HG03060 (cell line): ENCODE measurements around the gene POLE.
A peak's percentile ranks its signal among the peaks of the same experiment; 100 is the strongest.

ENCODE experiments used
- ATAC-seq: cut with Tn5 transposase; IDR thresholded peaks from one replicate; pipeline ENCODE4 v1.9.1; 2021; ENCODE audit warnings: low read depth, moderate number of reproducible peaks; ENCODE audit not compliant: unreplicated experiment

The POLE gene, protein sequence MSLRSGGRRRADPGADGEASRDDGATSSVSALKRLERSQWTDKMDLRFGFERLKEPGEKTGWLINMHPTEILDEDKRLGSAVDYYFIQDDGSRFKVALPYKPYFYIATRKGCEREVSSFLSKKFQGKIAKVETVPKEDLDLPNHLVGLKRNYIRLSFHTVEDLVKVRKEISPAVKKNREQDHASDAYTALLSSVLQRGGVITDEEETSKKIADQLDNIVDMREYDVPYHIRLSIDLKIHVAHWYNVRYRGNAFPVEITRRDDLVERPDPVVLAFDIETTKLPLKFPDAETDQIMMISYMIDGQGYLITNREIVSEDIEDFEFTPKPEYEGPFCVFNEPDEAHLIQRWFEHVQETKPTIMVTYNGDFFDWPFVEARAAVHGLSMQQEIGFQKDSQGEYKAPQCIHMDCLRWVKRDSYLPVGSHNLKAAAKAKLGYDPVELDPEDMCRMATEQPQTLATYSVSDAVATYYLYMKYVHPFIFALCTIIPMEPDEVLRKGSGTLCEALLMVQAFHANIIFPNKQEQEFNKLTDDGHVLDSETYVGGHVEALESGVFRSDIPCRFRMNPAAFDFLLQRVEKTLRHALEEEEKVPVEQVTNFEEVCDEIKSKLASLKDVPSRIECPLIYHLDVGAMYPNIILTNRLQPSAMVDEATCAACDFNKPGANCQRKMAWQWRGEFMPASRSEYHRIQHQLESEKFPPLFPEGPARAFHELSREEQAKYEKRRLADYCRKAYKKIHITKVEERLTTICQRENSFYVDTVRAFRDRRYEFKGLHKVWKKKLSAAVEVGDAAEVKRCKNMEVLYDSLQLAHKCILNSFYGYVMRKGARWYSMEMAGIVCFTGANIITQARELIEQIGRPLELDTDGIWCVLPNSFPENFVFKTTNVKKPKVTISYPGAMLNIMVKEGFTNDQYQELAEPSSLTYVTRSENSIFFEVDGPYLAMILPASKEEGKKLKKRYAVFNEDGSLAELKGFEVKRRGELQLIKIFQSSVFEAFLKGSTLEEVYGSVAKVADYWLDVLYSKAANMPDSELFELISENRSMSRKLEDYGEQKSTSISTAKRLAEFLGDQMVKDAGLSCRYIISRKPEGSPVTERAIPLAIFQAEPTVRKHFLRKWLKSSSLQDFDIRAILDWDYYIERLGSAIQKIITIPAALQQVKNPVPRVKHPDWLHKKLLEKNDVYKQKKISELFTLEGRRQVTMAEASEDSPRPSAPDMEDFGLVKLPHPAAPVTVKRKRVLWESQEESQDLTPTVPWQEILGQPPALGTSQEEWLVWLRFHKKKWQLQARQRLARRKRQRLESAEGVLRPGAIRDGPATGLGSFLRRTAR (N-terminal part only)

DNA sequence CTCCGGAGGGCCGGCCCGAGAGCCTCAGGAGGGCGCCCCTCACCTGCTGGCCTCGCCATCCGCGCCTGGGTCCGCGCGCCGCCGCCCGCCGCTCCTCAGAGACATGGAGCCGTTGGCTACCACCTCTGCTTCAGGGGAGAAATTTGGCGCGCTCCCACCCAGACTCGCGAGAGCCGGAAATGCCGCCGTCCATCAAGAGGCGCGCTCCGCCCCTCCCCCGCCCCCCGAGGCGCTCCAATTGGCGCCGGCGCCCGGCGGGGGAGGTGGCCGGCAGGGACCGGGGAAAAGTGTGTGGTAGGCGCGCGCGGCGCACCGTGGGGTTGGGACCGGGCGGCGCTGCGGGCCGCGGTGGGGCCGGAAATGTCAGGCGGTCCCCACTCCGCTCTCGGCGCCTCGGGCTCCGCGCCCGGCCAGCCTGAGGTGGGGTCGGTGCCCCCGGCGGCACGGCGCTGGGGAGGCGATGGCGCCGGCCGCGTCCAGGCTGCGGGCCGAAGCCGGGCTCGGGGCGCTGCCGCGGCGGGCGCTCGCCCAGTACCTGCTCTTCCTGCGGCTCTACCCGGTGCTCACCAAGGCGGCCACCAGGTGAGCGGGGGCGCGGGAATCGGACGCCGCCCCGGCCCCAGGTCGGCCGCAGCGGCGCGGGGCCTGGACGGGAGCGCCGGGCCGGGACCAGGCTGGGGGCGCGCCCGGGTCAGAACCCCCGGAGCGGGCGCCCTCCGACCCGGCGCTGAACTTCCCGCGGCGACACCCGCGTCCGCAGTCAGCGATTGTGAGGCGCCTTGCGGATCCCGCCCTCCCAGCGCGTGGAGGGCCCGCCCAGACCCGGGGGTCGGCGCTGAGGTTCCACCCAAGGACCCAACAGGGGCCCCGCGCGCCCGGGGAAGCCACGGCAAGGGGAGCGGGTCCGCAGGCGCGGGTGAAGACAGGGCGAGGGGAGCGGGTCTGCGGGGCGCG, at the start of gene POLE, which contains the start of gene PXMP2:
TSS of gene POLE (minus strand) at position 132 of the 954 bp plus-strand sequence. CDS start at position 105, 27 bp downstream.
TSS of gene PXMP2 (plus strand) at position 377 of the 954 bp plus-strand sequence. CDS start at position 461, 84 bp downstream.
- ATAC-seq, result peak; percentile 81

DNA sequence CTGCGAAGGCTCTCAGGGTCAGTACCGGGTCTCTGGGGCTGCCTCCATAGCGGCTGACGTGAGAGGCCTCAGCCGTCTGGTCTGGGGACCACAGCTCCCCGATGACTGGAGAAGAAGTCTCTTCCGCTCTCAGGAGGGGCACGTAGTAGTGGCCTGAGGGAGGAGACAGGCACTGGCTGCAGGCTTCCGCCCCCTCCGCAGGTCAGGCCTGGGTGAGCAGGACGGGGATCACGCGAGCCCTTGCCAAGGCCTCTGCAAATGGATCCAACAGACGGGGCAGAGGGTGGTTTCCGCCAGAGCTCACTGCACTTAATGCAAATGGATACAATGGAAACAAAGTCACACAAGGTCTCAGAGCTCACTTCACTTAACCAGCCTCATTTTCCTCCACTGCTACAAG, 49.8 kb upstream of the POLE start:
- no peak for ATAC-seq

DNA sequence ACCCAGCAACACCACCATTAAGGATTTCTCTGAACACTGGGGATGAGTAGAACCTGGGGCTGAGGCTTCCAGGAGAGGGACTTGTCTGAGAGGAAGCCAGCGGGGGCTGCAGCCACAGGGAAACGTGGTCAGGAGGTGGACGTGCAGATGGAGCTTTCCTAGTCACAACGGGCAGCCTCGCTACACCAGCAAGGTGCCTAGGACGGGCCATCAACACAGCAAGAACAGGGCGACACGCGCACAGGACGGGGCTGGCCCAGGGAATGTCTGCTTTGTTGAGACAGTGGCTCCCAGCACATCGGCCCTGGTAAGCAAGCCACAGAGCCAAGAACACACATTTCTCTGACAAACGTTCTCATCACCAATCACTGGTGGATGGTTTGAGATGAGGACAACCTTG, 49.2 kb upstream of the POLE start:
- ATAC-seq, result no peak

DNA sequence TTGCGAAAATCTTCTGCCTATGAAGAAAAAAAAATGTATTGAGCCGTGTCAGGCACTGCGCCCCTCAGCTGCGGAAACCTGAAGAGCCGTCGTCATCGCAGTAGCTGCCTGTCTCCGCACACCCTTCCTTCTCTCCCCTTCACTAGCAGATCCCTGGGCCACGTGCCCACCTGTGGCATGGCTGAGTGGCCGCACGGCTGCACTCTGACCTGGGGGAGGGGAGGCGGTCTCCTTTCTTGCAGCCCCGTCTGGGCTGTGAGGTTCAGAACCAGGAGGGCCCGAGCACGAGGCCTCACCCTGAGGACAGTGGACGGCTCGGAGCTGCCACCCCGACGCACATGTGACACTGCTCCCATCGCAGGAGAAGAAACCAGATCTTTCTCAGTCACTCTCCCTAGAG, 48.4 kb upstream of the POLE start:
- ATAC-seq, result no peak

DNA sequence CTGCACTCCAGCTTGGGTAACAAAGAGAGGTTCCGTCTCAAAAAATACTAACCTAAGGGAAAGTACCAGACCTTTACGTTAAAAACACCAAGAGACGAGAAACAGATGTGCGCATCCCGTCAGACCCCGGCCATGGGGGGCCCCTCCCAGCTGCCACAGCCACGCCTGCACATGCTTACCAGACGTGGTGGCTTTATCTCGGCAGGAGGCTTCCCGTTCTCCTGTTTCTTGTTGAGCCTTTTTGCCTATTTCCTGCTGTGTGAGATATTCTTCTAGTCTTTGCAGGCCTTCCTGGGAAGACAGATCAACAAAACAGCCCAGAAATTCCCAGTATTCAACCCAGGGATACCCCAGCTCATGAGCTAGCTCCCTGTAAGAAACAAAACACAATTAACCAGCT, 47.1 kb upstream of the POLE start:
- no peak for ATAC-seq

DNA sequence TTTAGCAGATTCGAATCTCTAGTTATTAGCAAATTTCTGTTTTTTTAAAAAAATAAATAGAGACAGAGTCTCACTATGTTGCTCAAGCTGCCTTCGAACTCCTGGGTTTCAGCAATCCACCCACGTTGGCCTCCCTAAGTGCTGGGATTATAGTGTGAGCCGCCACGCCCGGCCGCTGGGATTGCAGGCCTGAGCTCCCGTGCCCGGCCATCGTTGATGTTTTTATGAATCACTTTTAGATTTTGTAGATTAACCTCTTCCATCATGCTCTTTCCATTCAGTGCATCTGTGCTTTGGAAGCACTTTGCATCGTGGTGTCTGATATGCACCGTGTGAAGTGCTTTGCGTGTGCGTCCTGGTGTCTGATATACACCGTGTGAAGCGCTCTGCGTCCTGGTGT, 44.4 kb upstream of the POLE start:
- no peak for ATAC-seq

DNA sequence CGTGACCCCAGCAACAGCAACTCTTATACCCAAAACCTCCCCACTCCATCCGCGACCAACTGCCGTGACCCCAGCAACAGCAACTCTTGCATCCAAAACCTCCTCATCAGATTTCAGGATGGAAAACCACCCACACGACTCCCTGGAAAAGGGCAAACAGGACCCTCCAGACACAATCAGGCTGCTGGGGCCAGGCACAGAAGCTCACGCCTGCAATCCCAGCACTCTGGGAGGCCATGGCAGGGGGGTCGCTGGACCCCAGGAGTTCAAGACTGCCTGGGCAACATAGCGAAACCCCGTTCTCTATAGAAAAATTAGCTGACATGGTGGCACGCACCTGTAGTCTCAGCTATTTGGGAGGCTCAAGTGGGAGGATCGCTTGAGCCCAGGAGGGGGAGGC, 43.2 kb upstream of the POLE start:
- ATAC-seq, result no peak

DNA sequence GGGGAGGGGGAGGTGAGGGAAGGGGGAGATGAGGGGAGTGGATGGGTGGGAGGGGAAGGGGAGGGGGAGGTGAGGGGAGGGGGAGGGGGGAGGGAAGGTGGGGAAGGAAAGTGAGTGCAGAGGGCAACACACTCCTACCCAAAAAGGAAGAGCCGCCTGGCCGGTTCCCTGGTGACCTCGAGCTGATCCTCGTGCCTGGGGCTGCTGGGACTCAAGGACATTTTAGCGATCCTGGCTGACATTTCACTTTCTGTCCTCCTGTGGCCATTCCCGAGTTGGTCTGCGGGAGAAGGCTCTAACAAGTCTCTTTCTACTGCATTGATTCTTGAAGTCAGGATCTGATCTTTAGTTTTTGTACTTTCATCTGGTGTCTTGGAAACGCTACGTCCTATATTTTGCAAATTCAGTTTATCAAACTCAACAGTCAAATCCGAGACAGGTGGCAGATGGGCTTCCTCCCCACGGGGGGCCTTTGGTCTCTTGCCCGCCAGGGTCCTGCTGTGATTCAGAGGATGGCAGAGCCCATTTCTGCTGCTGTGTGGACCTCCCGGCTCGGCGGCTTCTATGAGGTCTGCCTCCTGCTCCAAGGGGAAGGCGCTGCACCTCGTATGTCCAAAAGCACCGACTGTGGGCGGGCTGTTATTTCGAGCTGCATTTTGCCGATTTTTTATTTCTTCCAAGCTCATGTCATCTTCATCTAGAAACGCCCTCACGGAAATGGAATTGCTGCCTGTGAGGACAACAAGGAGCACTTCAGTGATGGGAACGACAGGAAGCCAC, 42.6 kb upstream of the POLE start:
- ATAC-seq, result no peak

DNA sequence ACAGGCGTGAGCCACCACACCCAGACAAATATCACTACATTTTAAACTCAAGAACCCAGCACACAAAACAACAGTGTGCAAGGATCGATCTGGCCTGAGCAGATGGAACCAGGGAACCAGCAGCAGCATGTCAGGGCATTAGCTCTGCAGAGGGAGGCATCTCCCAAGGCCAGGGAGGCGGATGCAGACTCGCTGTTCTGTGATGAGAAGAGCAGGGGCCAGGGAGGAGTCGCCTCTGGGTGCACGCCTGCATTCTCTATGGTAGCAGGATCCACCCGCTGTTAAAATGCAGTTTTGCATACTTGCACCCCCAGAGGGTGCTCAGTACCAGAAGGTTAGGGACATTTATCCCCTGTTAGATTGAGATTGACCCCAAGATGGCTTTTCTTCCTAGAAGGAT, 41.4 kb upstream of the POLE start:
- no peak for ATAC-seq

DNA sequence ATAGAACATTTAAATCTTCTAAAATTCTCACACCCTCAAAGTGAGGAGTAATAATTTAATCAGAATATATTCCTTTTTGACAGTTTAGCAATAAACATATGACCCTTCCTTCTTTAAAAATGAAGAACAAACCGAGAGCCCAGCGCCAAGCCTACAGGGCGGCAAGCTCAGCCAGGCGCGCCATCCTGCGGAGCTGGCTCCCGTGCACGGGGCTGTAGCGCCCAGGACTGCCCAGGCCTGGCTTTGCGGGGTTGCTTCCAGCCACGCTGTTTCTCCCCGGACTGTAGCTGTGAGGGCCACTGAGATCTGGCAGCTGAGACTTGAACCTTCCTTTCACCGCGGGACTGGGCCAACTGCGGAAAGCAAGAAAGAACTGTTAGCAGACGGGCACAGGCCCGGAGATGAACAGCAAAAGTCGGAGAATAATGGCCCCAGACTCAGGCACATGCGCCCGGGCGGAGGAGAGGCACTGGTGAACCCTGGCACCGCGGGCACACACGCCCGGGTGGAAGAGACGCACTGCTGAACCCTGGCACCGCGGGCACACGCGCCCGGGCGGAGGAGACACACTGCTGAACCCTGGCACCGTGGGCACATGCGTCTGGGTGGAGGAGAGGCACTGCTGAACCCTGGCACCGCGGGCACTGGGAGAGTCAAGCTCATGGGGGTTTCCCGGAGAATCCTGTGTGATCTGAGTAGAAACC, 40.1 kb upstream of the POLE start:
- no peak for ATAC-seq

DNA sequence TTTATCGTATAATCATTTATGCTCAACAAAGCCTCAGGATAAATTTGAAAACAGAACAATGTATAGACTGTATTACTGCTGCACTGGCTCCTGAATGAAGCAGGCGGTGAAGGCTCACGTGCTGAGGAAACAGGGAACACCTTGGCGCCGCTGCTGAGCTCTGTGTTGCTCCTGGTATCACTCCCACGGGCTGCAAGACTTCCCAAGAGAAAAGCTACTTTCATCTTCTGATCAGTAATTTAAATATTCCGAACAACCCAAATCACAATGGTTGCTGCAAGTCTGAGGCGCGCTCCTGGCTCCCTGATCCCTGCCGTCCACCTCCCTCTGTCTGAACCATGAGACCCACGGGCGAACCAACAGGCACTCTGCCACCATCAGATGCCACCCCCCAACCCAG, 39.2 kb upstream of the POLE start:
- ATAC-seq, result no peak

DNA sequence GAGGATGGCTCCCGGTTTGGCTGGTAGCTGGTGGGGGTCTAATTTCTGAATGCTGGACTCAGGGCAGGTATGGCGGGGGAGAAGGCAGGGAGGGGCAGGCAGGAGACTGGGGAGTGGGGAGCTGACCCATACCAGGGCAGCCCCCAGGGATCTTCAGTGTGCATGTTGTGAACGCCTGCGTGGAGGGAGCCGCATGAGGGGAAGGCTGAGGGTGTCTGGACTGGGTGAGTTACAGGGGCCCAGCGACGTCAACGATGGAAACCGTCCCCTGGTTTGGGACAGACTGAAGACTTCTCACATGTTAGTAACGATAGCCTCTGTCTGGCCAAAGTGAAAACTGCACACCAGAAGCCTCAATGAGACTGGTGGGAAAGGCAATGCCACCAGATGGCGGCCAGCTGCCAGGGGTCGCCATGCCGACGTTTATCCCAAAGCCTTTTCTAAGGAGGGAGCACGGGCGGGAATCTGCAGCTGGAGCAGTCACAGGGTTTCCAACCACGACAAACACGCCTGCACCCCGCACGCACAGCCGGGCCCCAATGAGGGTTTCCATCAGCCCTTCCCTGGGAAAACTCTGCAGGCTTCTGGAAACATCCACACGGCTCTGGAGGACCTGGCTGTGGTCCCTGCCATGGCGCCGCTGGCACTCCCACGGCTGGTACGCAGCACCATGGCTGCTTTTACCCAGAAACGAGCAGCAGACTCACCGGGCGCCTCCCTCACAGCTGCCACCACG, 37.5 kb upstream of the POLE start:
- ATAC-seq, result no peak

DNA sequence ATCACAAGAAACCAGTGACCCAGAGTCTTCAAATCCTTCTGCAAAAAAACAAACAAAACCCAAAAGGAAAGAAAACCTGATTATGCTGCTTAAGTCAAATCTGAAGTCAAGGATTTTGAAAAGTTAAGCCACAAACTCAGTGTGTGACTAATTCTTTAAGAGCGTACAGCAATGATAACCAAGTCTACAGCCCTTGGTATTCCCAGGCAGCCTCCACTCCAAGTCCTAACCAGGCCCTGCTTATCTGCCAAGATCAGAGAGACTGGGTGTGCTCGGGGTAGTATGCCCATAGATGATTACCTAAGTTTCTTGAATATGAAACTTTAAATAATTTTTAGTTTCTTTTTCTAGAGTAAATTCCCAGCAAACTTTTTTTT, 36.6 kb upstream of the POLE start:
- no peak for ATAC-seq

DNA sequence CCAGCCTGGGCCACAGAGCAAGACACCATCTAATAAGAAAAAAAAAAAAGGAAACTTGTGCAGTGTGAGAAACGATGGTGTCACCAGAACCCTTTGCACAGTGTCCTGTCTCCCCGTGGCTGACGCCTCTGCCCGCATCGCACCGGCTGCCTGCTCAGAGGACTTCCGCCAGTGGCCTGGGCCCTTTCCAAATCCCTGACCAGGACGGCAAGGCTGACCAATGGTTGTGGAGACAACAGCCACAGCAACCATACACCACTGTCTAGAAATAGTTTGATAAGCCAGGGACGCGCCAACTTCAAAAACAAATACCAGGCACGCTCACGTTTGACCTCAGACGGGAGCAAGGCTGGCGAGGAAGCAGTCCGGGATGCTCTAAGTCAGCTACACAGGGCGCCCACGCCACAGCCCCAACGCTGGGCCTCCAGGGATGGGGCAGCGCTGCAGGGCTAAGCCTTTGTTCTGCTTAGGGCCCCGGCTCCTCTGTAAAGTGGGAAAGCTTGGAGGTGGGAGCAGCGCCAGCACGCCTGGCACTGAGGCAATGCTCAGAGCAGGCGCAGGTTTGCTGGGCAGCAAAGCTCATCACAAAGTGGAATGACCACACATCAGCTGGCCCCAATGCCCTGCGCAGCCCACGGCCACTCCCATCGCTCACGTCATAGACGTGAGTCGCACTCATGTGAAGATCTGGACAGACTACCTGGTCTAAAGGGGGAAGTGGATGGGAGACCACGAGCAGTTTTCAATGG, 36.0 kb upstream of the POLE start:
- ATAC-seq, result no peak

DNA sequence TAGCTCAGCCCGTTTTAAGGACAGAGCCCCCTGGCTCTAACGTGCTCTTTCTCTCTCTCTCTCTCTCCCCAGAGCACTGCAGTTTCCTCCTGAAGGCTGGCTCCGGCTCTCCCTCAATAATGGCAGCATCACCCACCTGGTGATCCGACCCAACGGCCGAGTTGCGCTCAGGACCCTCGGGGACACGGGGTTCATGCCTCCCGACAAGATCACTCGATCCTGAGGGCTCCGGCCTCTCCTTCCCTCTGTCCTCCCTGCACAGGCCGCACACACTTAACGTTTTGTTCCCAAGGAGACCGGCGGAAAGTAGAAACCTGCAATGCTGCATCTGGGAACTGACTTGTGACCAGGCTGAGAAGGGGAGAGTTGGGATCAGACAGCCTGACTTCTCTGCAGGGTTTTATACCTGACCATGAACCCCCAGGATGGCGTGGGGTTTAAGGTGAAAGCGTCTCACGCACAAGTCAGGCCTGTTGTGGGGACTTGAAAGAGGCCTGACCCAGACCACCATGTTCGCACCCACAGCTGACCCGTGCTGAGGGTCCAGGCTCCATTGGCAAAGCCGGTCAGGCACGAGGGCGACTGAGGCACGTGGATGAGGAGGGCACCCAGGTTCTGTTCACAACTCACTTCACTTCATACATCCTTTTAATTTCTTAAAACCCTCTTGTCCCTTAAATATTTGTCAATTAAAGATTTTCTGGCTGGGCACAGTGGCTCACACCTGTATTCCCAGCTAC, 33.6 kb upstream of the POLE start:
- ATAC-seq, result no peak

DNA sequence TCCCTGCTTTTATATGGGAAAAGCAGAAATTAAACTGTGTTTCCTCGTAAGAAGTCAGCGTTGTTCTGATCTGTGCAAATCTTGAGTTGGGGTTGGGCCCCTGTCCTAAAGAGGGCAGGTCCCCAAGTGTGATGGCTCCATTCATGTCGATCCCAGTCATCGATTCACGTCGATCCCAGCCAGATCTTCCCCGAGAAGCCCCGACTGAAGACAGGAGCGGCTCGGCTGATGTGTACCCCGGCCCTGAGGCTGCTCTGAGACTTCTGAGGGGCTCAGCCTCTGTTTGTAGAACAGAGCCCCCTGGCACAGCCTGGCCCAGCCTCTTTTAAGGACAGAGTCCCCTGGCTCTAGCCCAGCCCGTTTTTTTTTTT, 32.8 kb upstream of the POLE start:
- ATAC-seq, result no peak
